ENCODE measurements around the gene PODNL1. TPM values are rescaled to one million over a fixed set of nuclear protein-coding genes. Genes with fewer than 3 reads are reported as not detected.

Gene PODNL1
- total and polyA plus RNA-seq, 2 of the 8 experiments (the other 6 are each of a cell fraction or from before 2014, with no cell fraction given): 1.0 to 1.5 TPM

DNA sequence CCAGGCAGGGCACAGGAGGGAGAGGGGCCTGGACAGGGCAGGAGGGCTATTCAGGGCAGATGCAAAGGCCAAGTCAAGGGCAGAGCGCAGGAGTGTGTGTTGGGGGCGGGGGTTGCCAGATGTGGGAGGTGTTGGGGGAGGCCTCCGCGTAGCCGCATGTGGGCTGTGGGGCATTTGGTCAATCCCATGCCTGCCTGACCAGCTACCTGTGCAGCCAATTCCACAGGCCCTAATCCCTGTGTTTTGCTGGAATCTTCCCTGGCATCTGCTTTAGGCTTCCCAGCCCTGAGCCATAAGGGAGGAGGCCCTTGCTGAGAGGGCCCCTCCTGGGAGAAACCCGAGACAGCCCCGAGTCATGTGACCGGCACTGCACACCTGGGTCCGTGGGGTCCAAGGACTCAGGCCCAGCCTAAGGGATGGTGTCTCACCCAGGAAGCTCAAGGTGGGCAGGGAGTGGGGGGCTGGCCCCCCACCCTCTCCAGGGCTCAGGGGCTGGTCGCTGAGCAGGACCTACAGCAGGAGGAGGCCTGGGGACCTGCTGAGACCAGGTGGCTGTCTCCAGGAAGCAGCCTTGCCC, 47.6 kb upstream of the PODNL1 start:
- Histone ChIP-seq H2BK5ac (ENCODE audit: low read depth, low read length) (peak overlapping the region; percentile 96), H3K9me3 (ENCODE audit: insufficient read depth in 2 of 2, low read depth in 1 of 2, low read length in 1 of 2) (no peaks in the 10 kb centered on the region), H4K91ac (replicated peaks; ENCODE audit: insufficient read length, low read length) (peak overlapping the region; percentile 99), H3K4me1 (replicated peaks in 1 of 4; ENCODE audit: control insufficient read depth in 3 of 4, insufficient read depth in 4 of 4, low read length in 3 of 4) (peaks cover 0 to 42% (median 36%) of the 10 kb centered on the region in 4 experiments; a peak in 6 of 7 replicates), H4K5ac (ENCODE audit: insufficient read length, low read depth, low read length) (peak overlapping the region; percentile 45), H3K23me2 (ENCODE audit: low read depth, low read length) (no peaks in the 10 kb centered on the region), H3K14ac (ENCODE audit: insufficient read length) (no peak overlapping the region), H3K79me2 (ENCODE audit: control insufficient read depth in 1 of 2, insufficient read depth in 2 of 2, low read length in 2 of 2) (no peaks in the 10 kb centered on the region), H3K79me1 (ENCODE audit: low read depth, low read length) (no peaks in the 10 kb centered on the region), H3K27ac (ENCODE audit: low read depth, low read length) (peak overlapping the region; percentile 83; the same call in 1 of the 2 replicates), H2BK15ac (ENCODE audit: low read length) (peak overlapping the region; percentile 95; the same call in 1 of the 2 replicates), H2AFZ (ENCODE audit: low read length) (no peak overlapping the region), H2BK20ac (ENCODE audit: low read length) (peak overlapping the region; percentile 97; the same call in 1 of the 2 replicates), H3K23ac (ENCODE audit: insufficient read length) (no peak overlapping the region), H3K4ac (replicated peaks; ENCODE audit: insufficient read length, low read depth, low read length) (peak overlapping the region; percentile 94), H3K4me2 (ENCODE audit: insufficient read depth in 1 of 2, low read depth in 2 of 2, low read length in 2 of 2) (peak overlapping the region; percentile 64 to 75), H4K20me1 (replicated peaks in 1 of 2; ENCODE audit: control insufficient read depth in 1 of 2, insufficient read depth in 2 of 2, low read length in 2 of 2) (no peaks in the 10 kb centered on the region), H3K18ac (ENCODE audit: extremely low read depth, low read length) (peak overlapping the region; percentile 89), H3K56ac (replicated peaks; ENCODE audit: insufficient read length, low read depth, low read length) (peak overlapping the region; percentile 74), H2BK120ac (replicated peaks; ENCODE audit: low read depth, low read length) (peak overlapping the region; percentile 98), H2AK5ac (ENCODE audit: low read depth, low read length) (peak overlapping the region; percentile 93), H3K36me3 (ENCODE audit: control insufficient read depth in 2 of 4, insufficient read depth in 4 of 4, low read length in 3 of 4) (0 out of 8 replicates have a peak, but pooled peaks cover 0 to 3% (median 0%) of the 10 kb centered on the region in 4 experiments), H3K4me3 (ENCODE audit: extremely low read depth in 1 of 4, insufficient read depth in 2 of 4, low read depth in 3 of 4, low read length in 4 of 4) (peak overlapping the region in 3 of 4 experiments; percentile 7 to 46 (median 26); a peak in 4 of 8 replicates), H3K9ac (replicated peaks in 1 of 4; ENCODE audit: extremely low read depth in 1 of 4, low read depth in 3 of 4, low read length in 3 of 4) (peak overlapping the region in 2 of 4 experiments; percentile 36 to 38; a peak in 3 of 7 replicates), H2BK12ac (ENCODE audit: low read depth, low read length) (peak overlapping the region; percentile 21; the same call in 1 of the 2 replicates), H4K8ac (ENCODE audit: extremely low read depth, insufficient read depth, low read length) (peak overlapping the region; percentile 94; the same call in 1 of the 2 replicates), H3K27me3 (replicated peaks in 1 of 4; ENCODE audit: control insufficient read depth in 3 of 4, extremely low read depth in 1 of 4, insufficient read depth in 3 of 4, low read length in 3 of 4) (no peaks in the 10 kb centered on the region)
- DNase-seq (ENCODE audit: low read depth in 1 of 2, low spot score in 2 of 2) (no peak), FAIRE-seq (no peak)
- ChIA-PET CTCF (ENCODE audit: partially characterized antibody) (interaction anchor here (1.2 to 1.6 kb wide), 3 partner anchors 12 to 46 kb away, joined by 3 to 5 read pairs (median 5); partner anchors contain the start of gene IL27RA), POLR2A (ENCODE audit: partially characterized antibody) (interaction anchor here (1.0 to 2.4 kb wide), 6 partner anchors 12 to 53 kb away, joined by 3 to 11 read pairs (median 6); partner anchors contain the start of gene RFX1)
- TF ChIP-seq TCF12 (IDR thresholded peaks at IDR 0.05; ENCODE audit: low read depth, low read length) (0 out of 2 replicates have a peak, but pooled peaks have one; percentile 46), SP1 (IDR thresholded peaks at IDR 0.05; ENCODE audit: low read depth, low read length) (0 out of 2 replicates have a peak, but pooled peaks have one; percentile 15), RBBP5 (IDR thresholded peaks at IDR 0.05; ENCODE audit: borderline replicate concordance, low read depth, low read length) (0 out of 2 replicates have a peak, but pooled peaks have one; percentile 52), YY1 (IDR thresholded peaks at IDR 0.05; ENCODE audit: low read depth, low read length) (no peak)
- TF ChIP-seq, protein P1, sequence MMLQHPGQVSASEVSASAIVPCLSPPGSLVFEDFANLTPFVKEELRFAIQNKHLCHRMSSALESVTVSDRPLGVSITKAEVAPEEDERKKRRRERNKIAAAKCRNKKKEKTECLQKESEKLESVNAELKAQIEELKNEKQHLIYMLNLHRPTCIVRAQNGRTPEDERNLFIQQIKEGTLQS (IDR thresholded peaks at IDR 0.05; ENCODE audit: insufficient read depth, low read depth, low read length): 0 out of 2 replicates have a peak, but pooled peaks have one; percentile 14
- TF ChIP-seq, protein P2, sequence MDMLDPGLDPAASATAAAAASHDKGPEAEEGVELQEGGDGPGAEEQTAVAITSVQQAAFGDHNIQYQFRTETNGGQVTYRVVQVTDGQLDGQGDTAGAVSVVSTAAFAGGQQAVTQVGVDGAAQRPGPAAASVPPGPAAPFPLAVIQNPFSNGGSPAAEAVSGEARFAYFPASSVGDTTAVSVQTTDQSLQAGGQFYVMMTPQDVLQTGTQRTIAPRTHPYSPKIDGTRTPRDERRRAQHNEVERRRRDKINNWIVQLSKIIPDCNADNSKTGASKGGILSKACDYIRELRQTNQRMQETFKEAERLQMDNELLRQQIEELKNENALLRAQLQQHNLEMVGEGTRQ (IDR thresholded peaks at IDR 0.05; ENCODE audit: low read length): peak; percentile 73
- 49% methylated on average over 10 of the region's 10 CpGs; no CpG with 5 or more reads in 1 of the 2 experiments for WGBS, 2 experiments (ENCODE audit: extremely low coverage in 1 of 2, insufficient coverage in 1 of 2, insufficient read length in 1 of 2, insufficient replicate concordance in 2 of 2, low coverage in 1 of 2, low lambda C conversion rate in 2 of 2, missing lambda C conversion rate in 1 of 2)

Data from H1 (cell line).